SIG-M5 (cell line): ENCODE measurements around the gene PCED1B.
"Not testable (repeated sequence)": the region's sequence is repeated elsewhere in the genome, so short reads cannot be mapped to it uniquely, and the experiment has no call there.

Source experiments
- DNase-seq: peaks from one replicate; lab custom pipeline; 2025; lab: John Stamatoyannopoulos, UW

Gene PCED1B

GRCh38 chr12:47091009-47091408 lies 11.6 kb downstream of the PCED1B start:
- no peak for DNase-seq

DNA sequence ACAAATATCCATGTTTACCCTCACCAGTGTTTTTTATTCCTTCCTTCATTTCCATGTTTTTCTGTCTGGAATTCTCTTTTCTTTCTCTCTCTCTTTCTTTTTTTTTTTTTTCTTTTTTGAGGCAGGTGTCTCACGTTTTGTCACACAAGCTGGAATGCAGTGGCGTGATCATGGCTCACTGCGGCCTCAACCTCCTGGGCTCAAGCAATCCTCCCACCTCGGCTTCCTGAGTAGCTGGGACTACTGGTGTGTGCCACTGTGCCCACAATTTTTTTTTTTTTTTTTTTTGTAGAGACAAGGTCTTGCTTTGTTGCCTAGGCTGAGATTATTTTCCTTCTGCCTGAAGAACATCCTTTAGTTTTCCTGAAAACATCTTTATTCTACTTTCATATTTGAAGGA lies 15.4 kb downstream of the PCED1B start:
- no peak for DNase-seq

DNA sequence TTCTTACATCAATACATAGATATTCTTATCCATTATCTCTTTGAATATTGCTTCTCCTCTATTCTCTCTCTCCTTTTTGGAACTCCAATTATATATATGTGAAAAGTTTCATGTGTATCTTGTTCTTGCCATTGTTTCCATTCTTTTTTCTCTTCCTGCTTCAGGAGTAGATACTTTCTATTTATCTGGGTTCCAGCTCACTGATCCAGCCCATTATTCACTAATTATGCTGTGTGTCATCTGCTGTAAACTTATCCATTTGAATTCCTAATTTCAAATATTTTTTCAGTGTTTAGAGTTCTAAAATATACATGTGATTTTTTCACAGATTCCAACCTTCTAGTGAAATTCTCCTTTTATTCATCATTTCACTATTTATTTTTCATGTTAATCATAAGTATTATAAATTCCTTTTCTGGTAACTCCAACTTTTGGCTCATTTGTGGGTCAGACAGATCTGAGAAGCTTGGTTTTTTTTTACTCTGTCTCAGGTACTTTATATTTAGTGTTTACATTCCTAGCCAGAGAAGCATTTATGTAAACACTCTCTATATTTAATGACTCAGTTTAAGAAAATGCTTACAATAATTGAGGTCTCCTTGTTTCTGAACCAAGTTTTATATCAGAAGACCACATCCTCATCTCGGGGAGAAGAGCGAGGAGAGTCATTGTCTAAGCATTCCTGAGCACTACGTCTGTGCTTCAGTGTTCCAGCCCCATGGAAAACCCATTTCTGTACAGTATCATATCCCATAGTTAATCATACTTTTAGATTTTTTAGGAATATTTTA lies 16.2 kb downstream of the PCED1B start:
- DNase-seq: no peak

GRCh38 chr12:47097276-47097896 lies 18.0 kb downstream of the PCED1B start:
- DNase-seq: no peak

- DNase-seq: no peak
Observed at GRCh38 chr12:47098099-47098498, 18.7 kb downstream of the PCED1B start.

DNA sequence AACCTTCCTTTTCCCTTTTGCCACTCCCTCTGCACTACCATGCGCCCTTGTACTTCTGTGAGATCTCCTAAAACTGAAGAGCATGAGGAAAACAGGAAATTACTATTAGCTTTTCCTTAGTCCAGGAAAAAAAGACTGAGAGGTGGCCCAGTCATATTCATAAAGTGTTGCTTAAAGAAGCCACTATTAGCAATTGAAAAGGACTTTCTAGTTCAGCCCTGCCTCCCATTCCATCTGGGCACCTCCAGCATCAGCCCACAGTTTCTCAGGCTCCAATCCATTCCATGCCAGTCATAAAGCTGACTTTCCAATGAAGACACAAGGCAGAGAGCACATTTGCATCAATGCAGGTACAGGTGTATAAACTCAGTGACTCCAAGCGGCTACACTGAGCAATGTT lies 20.2 kb downstream of the PCED1B start:
- DNase-seq: no peak

GRCh38 chr12:47100160-47100559 lies 20.7 kb downstream of the PCED1B start:
- no peak for DNase-seq

DNA sequence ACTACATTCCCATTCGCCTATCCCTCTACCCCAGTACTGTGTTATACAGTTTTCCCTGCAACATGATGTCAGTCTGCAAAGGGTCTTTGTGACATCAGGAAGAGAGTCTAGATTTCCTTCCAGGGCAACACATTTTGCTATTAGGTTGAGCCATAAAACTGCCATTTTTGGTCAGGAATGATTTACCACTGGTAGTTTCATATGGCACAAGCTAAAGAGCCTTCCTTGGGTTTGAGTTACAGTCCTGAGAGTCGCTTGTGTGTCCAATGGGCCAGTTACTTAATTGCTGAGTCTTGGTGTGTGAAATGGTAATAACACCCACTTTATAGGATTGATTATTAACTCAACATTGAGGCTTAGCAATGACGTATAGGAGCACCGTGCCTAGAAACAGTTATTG lies 23.0 kb downstream of the PCED1B start:
- no peak for DNase-seq

DNA sequence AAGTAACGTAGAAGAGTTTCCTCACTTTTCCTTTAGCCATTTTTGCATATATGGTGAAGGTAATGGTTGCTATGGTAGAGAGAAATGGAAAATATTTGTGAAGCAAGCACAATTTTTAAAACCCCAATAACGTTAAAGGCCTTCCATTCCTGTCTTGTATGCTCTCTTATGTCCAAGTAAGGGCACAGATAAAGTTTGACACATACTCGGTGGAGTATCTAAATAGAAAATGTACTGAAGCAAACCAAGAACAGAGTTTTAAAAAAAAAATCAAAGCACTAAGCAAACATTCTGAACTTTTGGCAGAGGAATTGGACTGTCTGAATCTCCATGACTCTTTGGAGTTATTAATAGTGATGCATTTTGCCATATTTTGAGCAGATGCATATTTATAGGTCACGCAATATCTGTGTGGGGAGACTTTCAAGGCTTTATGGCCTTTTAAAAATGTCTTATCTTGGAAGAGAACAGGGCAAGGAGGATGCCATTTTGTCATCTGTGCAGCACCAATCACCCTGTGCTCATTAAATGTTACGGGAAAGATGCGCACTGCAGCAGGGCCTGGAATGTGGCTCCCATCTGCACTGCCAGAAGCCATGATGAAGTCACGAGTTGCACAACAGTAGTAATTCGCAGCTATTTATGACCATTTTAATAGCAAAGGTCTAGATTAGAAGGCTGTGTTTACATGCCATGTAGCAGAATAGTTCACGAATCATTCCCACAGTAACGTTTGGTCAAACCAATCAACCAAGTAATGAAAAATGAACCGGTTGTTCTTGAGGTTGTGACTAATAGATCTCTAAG lies 23.6 kb downstream of the PCED1B start:
- DNase-seq: no peak

- DNase-seq: no peak
Observed at GRCh38 chr12:47105914-47106674, 26.7 kb downstream of the PCED1B start.

DNA sequence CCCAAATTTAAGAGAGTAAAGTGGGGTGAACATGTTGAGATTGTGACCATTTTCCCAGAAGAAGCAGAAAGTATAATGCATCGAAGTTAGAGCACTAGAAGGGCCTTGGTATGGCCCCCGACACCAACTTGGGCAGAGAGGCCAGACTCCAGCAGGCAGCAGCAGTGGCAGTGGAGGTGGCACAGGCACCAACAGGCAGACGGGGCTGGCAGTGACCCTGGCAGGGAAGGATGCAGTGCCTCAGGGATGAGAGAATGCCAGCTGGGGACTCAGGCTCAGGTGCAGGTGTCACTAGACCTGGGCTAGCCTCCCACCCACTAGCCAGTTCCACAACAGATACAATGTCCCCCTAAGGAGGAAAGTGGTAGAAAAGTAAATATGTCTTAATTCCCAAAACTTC lies 28.0 kb downstream of the PCED1B start:
- no peak for DNase-seq

- no peak for DNase-seq
Observed at GRCh38 chr12:47107926-47108325, 28.5 kb downstream of the PCED1B start.

- DNase-seq: no peak
Observed at GRCh38 chr12:47110011-47110541, 30.7 kb downstream of the PCED1B start.

GRCh38 chr12:47110718-47111391 lies 31.4 kb downstream of the PCED1B start:
- no peak for DNase-seq

DNA sequence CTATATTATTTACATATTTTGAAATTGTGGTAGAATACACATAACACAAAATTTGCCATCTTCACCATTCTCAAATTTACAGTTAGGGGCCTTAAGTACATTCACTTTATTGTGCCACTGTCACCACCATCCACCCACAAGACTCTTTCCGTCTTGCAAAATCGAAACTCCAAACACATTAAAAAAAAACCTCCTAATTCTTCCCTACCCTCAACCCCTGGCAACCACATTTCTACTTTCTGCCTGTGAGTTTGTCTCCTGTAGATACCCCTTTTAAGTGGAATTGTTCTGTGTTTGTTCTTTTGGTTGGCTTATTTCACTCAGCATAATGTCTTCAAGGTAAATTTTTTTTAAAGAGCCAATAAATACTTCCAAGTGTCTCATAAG lies 32.0 kb downstream of the PCED1B start:
- DNase-seq: no peak

DNA sequence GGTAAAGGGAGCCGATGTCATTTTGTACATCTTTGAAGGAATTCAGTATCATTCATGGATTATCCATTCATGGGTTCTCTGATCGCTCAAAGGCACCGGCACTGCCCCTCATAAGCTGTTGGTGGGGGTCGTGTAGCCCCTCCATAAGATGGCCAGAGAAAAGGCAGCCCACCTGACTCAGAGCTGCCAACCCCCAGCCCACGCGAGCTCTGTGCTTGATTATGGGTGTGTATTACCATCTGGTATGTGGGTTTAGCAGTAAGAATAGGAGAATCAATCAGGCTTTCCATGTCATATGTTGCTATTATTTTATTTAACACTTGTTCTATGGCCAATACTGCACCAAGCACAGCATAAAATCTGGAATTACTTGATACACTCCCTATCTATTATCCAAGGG lies 32.4 kb downstream of the PCED1B start:
- DNase-seq: no peak

DNA sequence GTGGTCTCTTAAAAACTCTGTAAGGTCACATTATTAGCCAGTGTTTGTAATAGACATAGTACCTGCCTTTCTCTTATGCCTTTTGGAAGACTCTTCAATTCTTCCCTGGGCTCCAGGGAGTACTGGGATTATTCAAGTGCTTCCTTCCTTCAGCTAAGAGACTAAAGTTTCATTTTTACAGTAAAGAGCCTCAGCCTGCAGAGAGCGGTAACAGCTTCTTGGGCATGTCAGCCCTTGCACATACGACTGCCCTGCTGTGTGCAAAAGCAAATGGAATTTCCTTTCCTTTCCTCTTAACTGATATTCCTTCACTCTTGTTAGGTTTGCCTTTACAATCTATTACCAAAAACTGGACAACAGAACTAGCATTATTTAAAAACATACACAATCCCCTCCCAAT lies 33.3 kb downstream of the PCED1B start:
- DNase-seq: no peak

GRCh38 chr12:47114481-47114892 lies 35.1 kb downstream of the PCED1B start:
- DNase-seq: no peak

- not testable (repeated sequence) for DNase-seq
Observed at GRCh38 chr12:47117305-47117704, 37.9 kb downstream of the PCED1B start.

DNA sequence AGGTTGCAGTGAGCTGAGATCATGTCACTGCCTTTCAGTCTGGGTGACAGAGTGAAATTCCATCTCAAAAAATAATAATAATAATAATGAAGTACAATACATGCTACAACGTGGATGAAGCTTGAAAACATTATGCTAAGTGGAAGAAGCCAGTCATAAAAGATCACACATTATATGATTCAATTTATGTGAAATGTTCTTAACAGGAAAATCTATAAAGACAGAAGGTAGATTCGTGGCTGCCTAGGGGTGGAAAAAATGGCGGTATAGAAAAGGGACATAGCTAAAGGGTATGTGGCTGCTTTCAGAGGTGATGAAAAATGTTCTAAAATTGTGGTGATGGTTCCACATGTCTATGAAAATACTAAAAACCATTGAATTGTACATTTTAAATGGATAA lies 41.3 kb downstream of the PCED1B start:
- DNase-seq: no peak

GRCh38 chr12:47121146-47121545 lies 41.7 kb downstream of the PCED1B start:
- DNase-seq: no peak
